Measurements from ENCODE around the gene PTPN3.

GRCh38 chr9:109381011-109381729, 116.9 kb downstream of the PTPN3 start:
- no peak for TF ChIP-seq CTCF (conservative IDR thresholded peaks at IDR 0.05)
- no peak for TF ChIP-seq EZH2 (IDR thresholded peaks at IDR 0.05; ENCODE audit: low read depth)
